HEK293 (cell line): ENCODE data around the gene MIS18A.

ENCODE experiments used
- ATF2 ChIP-seq: fragments of 450-650 bp; formaldehyde crosslinking; IDR thresholded peaks from 2 replicates; pipeline ENCODE4 v1.5.1; 2016; ENCODE audit warnings: missing biosample characterization, missing genetic modification characterization, low read depth
- BCL6B ChIP-seq: fragments of 450-650 bp; formaldehyde crosslinking; IDR thresholded peaks from 2 replicates; pipeline ENCODE4 v1.5.1; 2017; ENCODE audit warnings: missing biosample characterization, missing genetic modification characterization
- GLIS1 ChIP-seq: fragments of 450-650 bp; formaldehyde crosslinking; IDR thresholded peaks from 2 replicates; pipeline ENCODE4 v1.5.1; 2016; ENCODE audit warnings: missing biosample characterization, missing genetic modification characterization
- KLF10 ChIP-seq: fragments of 450-650 bp; IDR thresholded peaks from 2 replicates; pipeline ENCODE4 v1.5.1; 2018; ENCODE audit warnings: missing biosample characterization, mild to moderate bottlenecking, missing genetic modification characterization
- KLF9 ChIP-seq: fragments of 450-650 bp; formaldehyde crosslinking; IDR thresholded peaks from 2 replicates; pipeline ENCODE4 v1.5.1; 2016; ENCODE audit warnings: missing biosample characterization, missing genetic modification characterization, low read depth
- SETDB1 ChIP-seq: IDR thresholded peaks from one replicate; pipeline ENCODE4 v1.6.1; 2017; ENCODE audit warnings: mild to moderate bottlenecking, low read length, moderate library complexity, mixed read lengths; ENCODE audit not compliant: insufficient read length
- SP7 ChIP-seq: fragments of 450-650 bp; formaldehyde crosslinking; IDR thresholded peaks from 2 replicates; pipeline ENCODE4 v1.5.1; 2016; ENCODE audit warnings: missing biosample characterization, missing genetic modification characterization
- ZBTB1 ChIP-seq: fragments of 450-650 bp; formaldehyde crosslinking; IDR thresholded peaks from 2 replicates; pipeline ENCODE4 v1.5.1; 2016; ENCODE audit warnings: missing biosample characterization, missing genetic modification characterization
- ZBTB8A ChIP-seq: fragments of 450-650 bp; formaldehyde crosslinking; IDR thresholded peaks from 2 replicates; pipeline ENCODE4 v1.5.1; 2016; ENCODE audit warnings: missing biosample characterization, missing genetic modification characterization
- ZEB2 ChIP-seq: fragments of 450-650 bp; formaldehyde crosslinking; IDR thresholded peaks from 2 replicates; pipeline ENCODE4 v1.5.1; 2016; ENCODE audit warnings: missing biosample characterization, missing genetic modification characterization
- ZFP3 ChIP-seq: fragments of 450-650 bp; formaldehyde crosslinking; IDR thresholded peaks from 2 replicates; pipeline ENCODE4 v1.5.1; 2016; ENCODE audit warnings: low read depth, missing biosample characterization, missing genetic modification characterization
- ZNF157 ChIP-seq: fragments of 450-650 bp; formaldehyde crosslinking; IDR thresholded peaks from 2 replicates; pipeline ENCODE4 v1.5.1; 2016; ENCODE audit warnings: missing biosample characterization, missing genetic modification characterization
- ZNF175 ChIP-seq: fragments of 450-650 bp; formaldehyde crosslinking; IDR thresholded peaks from 2 replicates; pipeline ENCODE4 v1.5.1; 2016; ENCODE audit warnings: missing biosample characterization, missing genetic modification characterization
- ZNF223 ChIP-seq: fragments of 450-650 bp; formaldehyde crosslinking; IDR thresholded peaks from 2 replicates; pipeline ENCODE4 v1.5.1; 2016; ENCODE audit warnings: missing biosample characterization, missing genetic modification characterization
- ZNF239 ChIP-seq: fragments of 450-650 bp; formaldehyde crosslinking; IDR thresholded peaks from 2 replicates; pipeline ENCODE4 v1.5.1; 2016; ENCODE audit warnings: missing biosample characterization, missing genetic modification characterization
- ZNF24 ChIP-seq: fragments of 450-650 bp; formaldehyde crosslinking; IDR thresholded peaks from 2 replicates; pipeline ENCODE4 v1.5.1; 2016; ENCODE audit warnings: missing biosample characterization, missing genetic modification characterization
- ZNF335 ChIP-seq: fragments of 450-650 bp; formaldehyde crosslinking; conservative IDR thresholded peaks from 2 replicates; pipeline ENCODE4 v1.5.1; 2016; ENCODE audit warnings: missing biosample characterization, missing genetic modification characterization
- ZNF473 ChIP-seq: fragments of 450-650 bp; formaldehyde crosslinking; IDR thresholded peaks from 2 replicates; pipeline ENCODE4 v1.5.1; 2017; ENCODE audit warnings: missing biosample characterization, missing genetic modification characterization
- ZNF529 ChIP-seq: fragments of 450-650 bp; formaldehyde crosslinking; IDR thresholded peaks from 2 replicates; pipeline ENCODE4 v1.5.1; 2017; ENCODE audit warnings: missing genetic modification characterization, missing biosample characterization; ENCODE audit not compliant: insufficient replicate concordance
- ZNF561 ChIP-seq: fragments of 450-650 bp; IDR thresholded peaks from 2 replicates; pipeline ENCODE4 v1.5.1; 2018; ENCODE audit warnings: missing biosample characterization, missing genetic modification characterization, borderline replicate concordance
- ZNF658 ChIP-seq: fragments of 450-650 bp; formaldehyde crosslinking; IDR thresholded peaks from 2 replicates; pipeline ENCODE4; 2016; ENCODE audit warnings: missing biosample characterization, missing genetic modification characterization
- ZNF692 ChIP-seq: fragments of 450-650 bp; formaldehyde crosslinking; IDR thresholded peaks from 2 replicates; pipeline ENCODE4 v1.5.1; 2016; ENCODE audit warnings: missing biosample characterization, missing genetic modification characterization
- TF ChIP-seq, protein P1 (sequence below): IDR thresholded peaks from 2 replicates; pipeline ENCODE4 v1.6.1; 2011; ENCODE audit warnings: mild to moderate bottlenecking, low read depth, low read length, borderline replicate concordance
- TF ChIP-seq, protein P2 (sequence below): fragments of 450-650 bp; formaldehyde crosslinking; optimal IDR thresholded peaks from 2 replicates; pipeline ENCODE3; 2016; ENCODE audit warnings: missing biosample characterization, mild to moderate bottlenecking, missing genetic modification characterization
- TF ChIP-seq, protein P3 (sequence below): fragments of 450-650 bp; IDR thresholded peaks from 2 replicates; pipeline ENCODE4 v1.5.1; 2018; ENCODE audit warnings: missing biosample characterization, mild to moderate bottlenecking, missing genetic modification characterization
- TF ChIP-seq, protein P4 (sequence below): fragments of 450-650 bp; formaldehyde crosslinking; IDR thresholded peaks from 2 replicates; pipeline ENCODE4 v1.5.1; 2016; ENCODE audit warnings: missing biosample characterization, missing genetic modification characterization
- TF ChIP-seq, protein P5 (sequence below): fragments of 450-650 bp; formaldehyde crosslinking; IDR thresholded peaks from 2 replicates; pipeline ENCODE4 v1.5.1; 2016; ENCODE audit warnings: missing biosample characterization, missing genetic modification characterization

Gene MIS18A

GRCh38 chr21:32278518-32279376 lies at the start of gene MIS18A (continued):
- TF ChIP-seq, protein P1, sequence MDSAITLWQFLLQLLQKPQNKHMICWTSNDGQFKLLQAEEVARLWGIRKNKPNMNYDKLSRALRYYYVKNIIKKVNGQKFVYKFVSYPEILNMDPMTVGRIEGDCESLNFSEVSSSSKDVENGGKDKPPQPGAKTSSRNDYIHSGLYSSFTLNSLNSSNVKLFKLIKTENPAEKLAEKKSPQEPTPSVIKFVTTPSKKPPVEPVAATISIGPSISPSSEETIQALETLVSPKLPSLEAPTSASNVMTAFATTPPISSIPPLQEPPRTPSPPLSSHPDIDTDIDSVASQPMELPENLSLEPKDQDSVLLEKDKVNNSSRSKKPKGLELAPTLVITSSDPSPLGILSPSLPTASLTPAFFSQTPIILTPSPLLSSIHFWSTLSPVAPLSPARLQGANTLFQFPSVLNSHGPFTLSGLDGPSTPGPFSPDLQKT: no peak
- TF ChIP-seq SP7 (tag by site-specific recombination) (peak; percentile 92), ZBTB8A (tag by site-specific recombination) (peak; percentile 56), KLF10 (tag by site-specific recombination) (no peak; the same call in 1 of the 2 replicates), ZNF335 (tag by site-specific recombination) (peak; percentile 78), ZBTB1 (tag by site-specific recombination) (0 out of 2 replicates have a peak, but pooled peaks have one; percentile 16), ZNF175 (tag by site-specific recombination) (no peak), BCL6B (tag by site-specific recombination) (no peak), ZNF223 (tag by site-specific recombination) (no peak), ZNF157 (tag by site-specific recombination) (no peak), ATF2 (tag by site-specific recombination) (0 out of 2 replicates have a peak, but pooled peaks have one; percentile 2), ZFP3 (tag by site-specific recombination) (no peak), ZNF24 (tag by site-specific recombination) (peak; percentile 82), KLF9 (tag by site-specific recombination) (peak; percentile 87; the same call in 1 of the 2 replicates), ZNF561 (tag by site-specific recombination) (0 out of 2 replicates have a peak, but pooled peaks have one; percentile 59), ZEB2 (peak; percentile 91), ZNF239 (tag by site-specific recombination) (peak; percentile 61; the same call in 1 of the 2 replicates), GLIS1 (tag by site-specific recombination) (no peak), ZNF473 (tag by site-specific recombination) (no peak), ZNF529 (tag by site-specific recombination) (no peak), ZNF658 (tag by site-specific recombination) (no peak), ZNF692 (tag by site-specific recombination) (peak; percentile 91), SETDB1 (no peak)
- TF ChIP-seq, protein P2, sequence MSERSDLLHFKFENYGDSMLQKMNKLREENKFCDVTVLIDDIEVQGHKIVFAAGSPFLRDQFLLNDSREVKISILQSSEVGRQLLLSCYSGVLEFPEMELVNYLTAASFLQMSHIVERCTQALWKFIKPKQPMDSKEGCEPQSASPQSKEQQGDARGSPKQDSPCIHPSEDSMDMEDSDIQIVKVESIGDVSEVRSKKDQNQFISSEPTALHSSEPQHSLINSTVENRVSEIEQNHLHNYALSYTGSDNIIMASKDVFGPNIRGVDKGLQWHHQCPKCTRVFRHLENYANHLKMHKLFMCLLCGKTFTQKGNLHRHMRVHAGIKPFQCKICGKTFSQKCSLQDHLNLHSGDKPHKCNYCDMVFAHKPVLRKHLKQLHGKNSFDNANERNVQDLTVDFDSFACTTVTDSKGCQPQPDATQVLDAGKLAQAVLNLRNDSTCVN (tag by site-specific recombination): peak; percentile 71
- TF ChIP-seq, protein P3, sequence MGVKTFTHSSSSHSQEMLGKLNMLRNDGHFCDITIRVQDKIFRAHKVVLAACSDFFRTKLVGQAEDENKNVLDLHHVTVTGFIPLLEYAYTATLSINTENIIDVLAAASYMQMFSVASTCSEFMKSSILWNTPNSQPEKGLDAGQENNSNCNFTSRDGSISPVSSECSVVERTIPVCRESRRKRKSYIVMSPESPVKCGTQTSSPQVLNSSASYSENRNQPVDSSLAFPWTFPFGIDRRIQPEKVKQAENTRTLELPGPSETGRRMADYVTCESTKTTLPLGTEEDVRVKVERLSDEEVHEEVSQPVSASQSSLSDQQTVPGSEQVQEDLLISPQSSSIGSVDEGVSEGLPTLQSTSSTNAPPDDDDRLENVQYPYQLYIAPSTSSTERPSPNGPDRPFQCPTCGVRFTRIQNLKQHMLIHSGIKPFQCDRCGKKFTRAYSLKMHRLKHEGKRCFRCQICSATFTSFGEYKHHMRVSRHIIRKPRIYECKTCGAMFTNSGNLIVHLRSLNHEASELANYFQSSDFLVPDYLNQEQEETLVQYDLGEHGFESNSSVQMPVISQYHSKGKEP (tag by site-specific recombination): no peak
- TF ChIP-seq, protein P4, sequence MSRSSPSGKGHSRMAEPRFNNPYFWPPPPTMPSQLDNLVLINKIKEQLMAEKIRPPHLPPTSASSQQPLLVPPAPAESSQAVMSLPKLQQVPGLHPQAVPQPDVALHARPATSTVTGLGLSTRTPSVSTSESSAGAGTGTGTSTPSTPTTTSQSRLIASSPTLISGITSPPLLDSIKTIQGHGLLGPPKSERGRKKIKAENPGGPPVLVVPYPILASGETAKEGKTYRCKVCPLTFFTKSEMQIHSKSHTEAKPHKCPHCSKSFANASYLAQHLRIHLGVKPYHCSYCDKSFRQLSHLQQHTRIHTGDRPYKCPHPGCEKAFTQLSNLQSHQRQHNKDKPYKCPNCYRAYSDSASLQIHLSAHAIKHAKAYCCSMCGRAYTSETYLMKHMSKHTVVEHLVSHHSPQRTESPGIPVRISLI (tag by site-specific recombination): peak; percentile 100
- TF ChIP-seq, protein P5, sequence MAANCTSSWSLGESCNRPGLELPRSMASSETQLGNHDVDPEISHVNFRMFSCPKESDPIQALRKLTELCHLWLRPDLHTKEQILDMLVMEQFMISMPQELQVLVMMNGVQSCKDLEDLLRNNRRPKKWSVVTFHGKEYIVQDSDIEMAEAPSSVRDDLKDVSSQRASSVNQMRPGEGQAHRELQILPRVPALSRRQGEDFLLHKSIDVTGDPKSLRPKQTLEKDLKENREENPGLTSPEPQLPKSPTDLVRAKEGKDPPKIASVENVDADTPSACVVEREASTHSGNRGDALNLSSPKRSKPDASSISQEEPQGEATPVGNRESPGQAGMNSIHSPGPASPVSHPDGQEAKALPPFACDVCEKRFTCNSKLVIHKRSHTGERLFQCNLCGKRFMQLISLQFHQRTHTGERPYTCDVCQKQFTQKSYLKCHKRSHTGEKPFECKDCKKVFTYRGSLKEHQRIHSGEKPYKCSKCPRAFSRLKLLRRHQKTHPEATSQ (tag by site-specific recombination): peak; percentile 64
